ENCODE data around the gene FBXO10.

DNA sequence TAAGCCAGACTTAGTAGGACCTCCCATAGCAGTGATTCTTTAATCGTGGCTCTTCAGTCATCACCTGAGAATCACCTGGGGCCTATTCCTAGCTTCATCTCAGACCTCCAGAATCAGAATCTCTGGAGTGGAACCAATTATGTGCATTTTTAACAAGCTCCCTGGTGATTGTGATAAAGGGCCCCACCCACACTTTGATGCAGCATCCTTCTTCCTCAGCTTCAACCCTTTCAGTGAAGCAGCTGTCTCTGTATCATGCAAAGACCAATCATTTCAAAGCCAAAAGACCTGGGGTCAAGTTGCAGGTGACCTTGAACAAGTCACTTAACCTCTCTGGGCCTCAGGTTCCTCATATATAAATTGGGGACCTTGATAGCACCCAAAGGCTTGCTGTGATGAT, 17.1 kb downstream of the FBXO10 start:
- TF ChIP-seq EZH2 (IDR thresholded peaks at IDR 0.05; ENCODE audit: low read depth, unreplicated experiment) (no peak), EZH2phosphoT487 (IDR thresholded peaks at IDR 0.05; ENCODE audit: unreplicated experiment) (no peak), POLR2AphosphoS5 (IDR thresholded peaks at IDR 0.05; ENCODE audit: low read depth) (no peak), CREB1 (CRISPR knock-in tag; IDR thresholded peaks at IDR 0.05; ENCODE audit: low read depth) (no peak), NANOG (IDR thresholded peaks at IDR 0.05; ENCODE audit: borderline replicate concordance) (no peak), ZNF331 (CRISPR knock-in tag; IDR thresholded peaks at IDR 0.05; ENCODE audit: low read depth) (no peak), STAT1 (IDR thresholded peaks at IDR 0.05; ENCODE audit: unreplicated experiment) (no peak), JUNB (IDR thresholded peaks at IDR 0.05; ENCODE audit: unreplicated experiment) (no peak)
- TF ChIP-seq, protein P1, sequence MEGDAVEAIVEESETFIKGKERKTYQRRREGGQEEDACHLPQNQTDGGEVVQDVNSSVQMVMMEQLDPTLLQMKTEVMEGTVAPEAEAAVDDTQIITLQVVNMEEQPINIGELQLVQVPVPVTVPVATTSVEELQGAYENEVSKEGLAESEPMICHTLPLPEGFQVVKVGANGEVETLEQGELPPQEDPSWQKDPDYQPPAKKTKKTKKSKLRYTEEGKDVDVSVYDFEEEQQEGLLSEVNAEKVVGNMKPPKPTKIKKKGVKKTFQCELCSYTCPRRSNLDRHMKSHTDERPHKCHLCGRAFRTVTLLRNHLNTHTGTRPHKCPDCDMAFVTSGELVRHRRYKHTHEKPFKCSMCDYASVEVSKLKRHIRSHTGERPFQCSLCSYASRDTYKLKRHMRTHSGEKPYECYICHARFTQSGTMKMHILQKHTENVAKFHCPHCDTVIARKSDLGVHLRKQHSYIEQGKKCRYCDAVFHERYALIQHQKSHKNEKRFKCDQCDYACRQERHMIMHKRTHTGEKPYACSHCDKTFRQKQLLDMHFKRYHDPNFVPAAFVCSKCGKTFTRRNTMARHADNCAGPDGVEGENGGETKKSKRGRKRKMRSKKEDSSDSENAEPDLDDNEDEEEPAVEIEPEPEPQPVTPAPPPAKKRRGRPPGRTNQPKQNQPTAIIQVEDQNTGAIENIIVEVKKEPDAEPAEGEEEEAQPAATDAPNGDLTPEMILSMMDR (conservative IDR thresholded peaks at IDR 0.05; ENCODE audit: low read depth in 2 of 2): no peak
- TF ChIP-seq, protein P2, sequence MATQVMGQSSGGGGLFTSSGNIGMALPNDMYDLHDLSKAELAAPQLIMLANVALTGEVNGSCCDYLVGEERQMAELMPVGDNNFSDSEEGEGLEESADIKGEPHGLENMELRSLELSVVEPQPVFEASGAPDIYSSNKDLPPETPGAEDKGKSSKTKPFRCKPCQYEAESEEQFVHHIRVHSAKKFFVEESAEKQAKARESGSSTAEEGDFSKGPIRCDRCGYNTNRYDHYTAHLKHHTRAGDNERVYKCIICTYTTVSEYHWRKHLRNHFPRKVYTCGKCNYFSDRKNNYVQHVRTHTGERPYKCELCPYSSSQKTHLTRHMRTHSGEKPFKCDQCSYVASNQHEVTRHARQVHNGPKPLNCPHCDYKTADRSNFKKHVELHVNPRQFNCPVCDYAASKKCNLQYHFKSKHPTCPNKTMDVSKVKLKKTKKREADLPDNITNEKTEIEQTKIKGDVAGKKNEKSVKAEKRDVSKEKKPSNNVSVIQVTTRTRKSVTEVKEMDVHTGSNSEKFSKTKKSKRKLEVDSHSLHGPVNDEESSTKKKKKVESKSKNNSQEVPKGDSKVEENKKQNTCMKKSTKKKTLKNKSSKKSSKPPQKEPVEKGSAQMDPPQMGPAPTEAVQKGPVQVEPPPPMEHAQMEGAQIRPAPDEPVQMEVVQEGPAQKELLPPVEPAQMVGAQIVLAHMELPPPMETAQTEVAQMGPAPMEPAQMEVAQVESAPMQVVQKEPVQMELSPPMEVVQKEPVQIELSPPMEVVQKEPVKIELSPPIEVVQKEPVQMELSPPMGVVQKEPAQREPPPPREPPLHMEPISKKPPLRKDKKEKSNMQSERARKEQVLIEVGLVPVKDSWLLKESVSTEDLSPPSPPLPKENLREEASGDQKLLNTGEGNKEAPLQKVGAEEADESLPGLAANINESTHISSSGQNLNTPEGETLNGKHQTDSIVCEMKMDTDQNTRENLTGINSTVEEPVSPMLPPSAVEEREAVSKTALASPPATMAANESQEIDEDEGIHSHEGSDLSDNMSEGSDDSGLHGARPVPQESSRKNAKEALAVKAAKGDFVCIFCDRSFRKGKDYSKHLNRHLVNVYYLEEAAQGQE (IDR thresholded peaks at IDR 0.05; ENCODE audit: unreplicated experiment): no peak
- TF ChIP-seq, protein P3, sequence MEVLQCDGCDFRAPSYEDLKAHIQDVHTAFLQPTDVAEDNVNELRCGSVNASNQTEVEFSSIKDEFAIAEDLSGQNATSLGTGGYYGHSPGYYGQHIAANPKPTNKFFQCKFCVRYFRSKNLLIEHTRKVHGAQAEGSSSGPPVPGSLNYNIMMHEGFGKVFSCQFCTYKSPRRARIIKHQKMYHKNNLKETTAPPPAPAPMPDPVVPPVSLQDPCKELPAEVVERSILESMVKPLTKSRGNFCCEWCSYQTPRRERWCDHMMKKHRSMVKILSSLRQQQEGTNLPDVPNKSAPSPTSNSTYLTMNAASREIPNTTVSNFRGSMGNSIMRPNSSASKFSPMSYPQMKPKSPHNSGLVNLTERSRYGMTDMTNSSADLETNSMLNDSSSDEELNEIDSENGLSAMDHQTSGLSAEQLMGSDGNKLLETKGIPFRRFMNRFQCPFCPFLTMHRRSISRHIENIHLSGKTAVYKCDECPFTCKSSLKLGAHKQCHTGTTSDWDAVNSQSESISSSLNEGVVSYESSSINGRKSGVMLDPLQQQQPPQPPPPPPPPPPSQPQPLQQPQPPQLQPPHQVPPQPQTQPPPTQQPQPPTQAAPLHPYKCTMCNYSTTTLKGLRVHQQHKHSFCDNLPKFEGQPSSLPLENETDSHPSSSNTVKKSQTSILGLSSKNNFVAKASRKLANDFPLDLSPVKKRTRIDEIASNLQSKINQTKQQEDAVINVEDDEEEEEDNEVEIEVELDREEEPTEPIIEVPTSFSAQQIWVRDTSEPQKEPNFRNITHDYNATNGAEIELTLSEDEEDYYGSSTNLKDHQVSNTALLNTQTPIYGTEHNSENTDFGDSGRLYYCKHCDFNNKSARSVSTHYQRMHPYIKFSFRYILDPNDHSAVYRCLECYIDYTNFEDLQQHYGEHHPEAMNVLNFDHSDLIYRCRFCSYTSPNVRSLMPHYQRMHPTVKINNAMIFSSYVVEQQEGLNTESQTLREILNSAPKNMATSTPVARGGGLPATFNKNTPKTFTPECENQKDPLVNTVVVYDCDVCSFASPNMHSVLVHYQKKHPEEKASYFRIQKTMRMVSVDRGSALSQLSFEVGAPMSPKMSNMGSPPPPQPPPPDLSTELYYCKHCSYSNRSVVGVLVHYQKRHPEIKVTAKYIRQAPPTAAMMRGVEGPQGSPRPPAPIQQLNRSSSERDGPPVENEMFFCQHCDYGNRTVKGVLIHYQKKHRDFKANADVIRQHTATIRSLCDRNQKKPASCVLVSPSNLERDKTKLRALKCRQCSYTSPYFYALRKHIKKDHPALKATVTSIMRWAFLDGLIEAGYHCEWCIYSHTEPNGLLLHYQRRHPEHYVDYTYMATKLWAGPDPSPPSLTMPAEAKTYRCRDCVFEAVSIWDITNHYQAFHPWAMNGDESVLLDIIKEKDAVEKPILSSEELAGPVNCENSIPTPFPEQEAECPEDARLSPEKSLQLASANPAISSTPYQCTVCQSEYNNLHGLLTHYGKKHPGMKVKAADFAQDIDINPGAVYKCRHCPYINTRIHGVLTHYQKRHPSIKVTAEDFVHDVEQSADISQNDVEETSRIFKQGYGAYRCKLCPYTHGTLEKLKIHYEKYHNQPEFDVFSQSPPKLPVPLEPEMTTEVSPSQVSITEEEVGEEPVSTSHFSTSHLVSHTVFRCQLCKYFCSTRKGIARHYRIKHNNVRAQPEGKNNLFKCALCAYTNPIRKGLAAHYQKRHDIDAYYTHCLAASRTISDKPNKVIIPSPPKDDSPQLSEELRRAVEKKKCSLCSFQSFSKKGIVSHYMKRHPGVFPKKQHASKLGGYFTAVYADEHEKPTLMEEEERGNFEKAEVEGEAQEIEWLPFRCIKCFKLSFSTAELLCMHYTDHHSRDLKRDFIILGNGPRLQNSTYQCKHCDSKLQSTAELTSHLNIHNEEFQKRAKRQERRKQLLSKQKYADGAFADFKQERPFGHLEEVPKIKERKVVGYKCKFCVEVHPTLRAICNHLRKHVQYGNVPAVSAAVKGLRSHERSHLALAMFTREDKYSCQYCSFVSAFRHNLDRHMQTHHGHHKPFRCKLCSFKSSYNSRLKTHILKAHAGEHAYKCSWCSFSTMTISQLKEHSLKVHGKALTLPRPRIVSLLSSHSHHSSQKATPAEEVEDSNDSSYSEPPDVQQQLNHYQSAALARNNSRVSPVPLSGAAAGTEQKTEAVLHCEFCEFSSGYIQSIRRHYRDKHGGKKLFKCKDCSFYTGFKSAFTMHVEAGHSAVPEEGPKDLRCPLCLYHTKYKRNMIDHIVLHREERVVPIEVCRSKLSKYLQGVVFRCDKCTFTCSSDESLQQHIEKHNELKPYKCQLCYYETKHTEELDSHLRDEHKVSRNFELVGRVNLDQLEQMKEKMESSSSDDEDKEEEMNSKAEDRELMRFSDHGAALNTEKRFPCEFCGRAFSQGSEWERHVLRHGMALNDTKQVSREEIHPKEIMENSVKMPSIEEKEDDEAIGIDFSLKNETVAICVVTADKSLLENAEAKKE (CRISPR knock-in tag; IDR thresholded peaks at IDR 0.05): no peak

Data from GM23338 (cell line).